ENCODE measurements around the gene SMU1.
"Not testable (repeated sequence)": the region's sequence is repeated elsewhere in the genome, so short reads cannot be mapped to it uniquely, and the experiment has no call there.

SMU1 gene

GRCh38 chr9:33105959-33106358 lies 29.5 kb upstream of the SMU1 start:
- no peak for DNase-seq (ENCODE audit: low read depth in 2 of 2)

DNA sequence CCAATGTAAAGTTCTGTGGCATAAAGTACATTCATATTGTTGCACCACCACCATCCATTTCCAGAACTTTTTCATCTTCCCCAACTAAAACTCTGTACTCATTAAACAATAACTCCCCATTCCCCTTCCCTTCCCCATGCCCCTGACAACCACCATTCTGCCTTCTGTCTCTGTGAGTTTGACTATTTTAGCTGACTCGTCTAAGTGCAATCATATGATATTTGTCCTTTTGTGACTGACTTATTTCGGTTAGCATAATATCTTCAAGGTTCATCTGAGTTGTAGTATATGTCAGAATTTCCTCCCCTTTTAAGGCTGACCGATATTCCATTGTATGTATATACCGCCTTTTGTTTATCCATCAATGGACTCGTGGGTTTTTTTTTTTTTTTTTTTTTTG lies 29.0 kb upstream of the SMU1 start:
- no peak for DNase-seq (ENCODE audit: low read depth in 2 of 2)

DNA sequence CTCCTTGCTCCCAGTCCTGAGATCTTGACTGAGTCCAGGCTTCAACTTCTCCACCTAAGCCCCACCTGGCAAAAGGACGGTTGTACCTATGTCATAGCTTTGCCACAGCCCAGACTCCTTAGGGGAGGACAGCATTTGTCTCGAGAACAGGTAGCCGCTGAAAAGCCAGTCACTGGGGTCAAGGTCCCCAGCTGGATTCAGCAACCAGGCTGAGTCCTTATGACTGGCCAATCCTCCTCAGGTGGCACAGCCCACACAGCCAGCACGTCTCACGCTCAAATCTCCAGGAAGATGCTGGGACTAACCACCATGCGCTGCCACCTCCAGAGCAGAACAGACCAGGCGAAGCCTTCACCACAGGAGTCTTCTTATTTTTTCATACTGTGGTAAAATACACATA lies 27.9 kb upstream of the SMU1 start:
- DNase-seq (ENCODE audit: low read depth in 2 of 2): no peak

DNA sequence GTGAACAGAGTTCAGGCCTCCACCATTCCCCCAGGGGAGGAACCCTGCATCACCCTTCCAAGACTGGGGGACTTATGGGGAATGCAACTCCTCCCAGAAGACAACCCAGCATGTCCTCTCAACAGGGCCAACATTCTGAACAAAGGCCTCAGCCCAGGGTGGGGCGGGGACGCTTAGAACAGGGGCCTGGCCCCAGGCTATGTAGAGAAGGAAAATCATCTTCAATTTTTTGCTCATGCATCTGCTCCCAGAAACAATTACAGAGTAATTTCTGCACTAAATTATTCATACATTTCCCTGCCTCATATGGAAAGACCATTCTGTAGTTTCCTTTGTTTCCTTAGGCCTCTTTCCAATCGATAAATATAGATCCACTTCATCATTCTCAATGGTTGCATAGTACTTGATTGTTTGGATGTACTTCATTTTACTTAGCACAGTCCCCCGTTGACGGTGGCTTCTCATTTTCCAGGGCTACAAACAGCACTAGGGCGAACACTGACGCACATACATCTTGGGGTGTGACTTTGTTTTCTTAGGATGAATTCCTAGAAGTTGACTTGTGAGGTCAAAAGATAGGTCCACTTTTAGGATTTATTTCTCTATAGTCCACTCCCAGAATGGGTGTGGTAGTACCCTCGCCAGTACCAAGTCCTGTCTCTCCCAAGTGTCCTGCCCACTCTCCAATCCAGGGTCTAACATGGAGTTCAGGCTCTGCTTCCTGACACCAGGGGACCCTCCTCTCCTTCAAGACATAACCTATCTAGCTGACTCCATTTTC lies 27.2 kb upstream of the SMU1 start:
- no peak for DNase-seq (ENCODE audit: low read depth in 2 of 2)

- no peak for DNase-seq (ENCODE audit: low read depth in 2 of 2)
Measured at GRCh38 chr9:33102551-33103210, 26.2 kb upstream of the SMU1 start.

- DNase-seq (ENCODE audit: low read depth in 2 of 2): no peak
Measured at GRCh38 chr9:33101104-33101951, 24.9 kb upstream of the SMU1 start.

DNA sequence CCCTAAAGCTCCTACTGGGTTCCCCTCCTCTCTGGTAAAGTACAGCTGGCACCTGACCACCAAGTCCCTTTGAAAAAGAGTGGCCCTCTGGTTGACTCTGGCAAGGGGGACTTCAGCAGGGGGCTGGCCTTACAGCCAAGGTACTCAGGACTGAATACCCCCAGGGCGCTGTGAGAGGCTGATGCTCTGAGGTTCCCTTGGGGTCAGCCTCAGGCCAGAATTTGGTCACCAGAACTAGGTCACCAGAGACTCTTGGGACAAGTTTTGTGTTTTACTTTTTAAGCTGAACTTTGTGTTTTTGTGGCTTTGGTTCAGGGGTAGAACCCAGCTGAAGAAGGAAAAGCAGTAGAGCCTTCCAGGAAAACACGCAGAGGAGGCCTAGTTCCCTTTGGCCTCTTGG lies 23.3 kb upstream of the SMU1 start:
- DNase-seq (ENCODE audit: low read depth in 2 of 2): no peak

- no peak for DNase-seq (ENCODE audit: low read depth in 2 of 2)
Measured at GRCh38 chr9:33097192-33097591, 20.7 kb upstream of the SMU1 start.

GRCh38 chr9:33092634-33093033 lies 16.2 kb upstream of the SMU1 start:
- no peak for DNase-seq (ENCODE audit: low read depth in 2 of 2)

GRCh38 chr9:33085672-33086071 lies 9.2 kb upstream of the SMU1 start:
- not testable (repeated sequence) for DNase-seq (ENCODE audit: low read depth in 2 of 2)

DNA sequence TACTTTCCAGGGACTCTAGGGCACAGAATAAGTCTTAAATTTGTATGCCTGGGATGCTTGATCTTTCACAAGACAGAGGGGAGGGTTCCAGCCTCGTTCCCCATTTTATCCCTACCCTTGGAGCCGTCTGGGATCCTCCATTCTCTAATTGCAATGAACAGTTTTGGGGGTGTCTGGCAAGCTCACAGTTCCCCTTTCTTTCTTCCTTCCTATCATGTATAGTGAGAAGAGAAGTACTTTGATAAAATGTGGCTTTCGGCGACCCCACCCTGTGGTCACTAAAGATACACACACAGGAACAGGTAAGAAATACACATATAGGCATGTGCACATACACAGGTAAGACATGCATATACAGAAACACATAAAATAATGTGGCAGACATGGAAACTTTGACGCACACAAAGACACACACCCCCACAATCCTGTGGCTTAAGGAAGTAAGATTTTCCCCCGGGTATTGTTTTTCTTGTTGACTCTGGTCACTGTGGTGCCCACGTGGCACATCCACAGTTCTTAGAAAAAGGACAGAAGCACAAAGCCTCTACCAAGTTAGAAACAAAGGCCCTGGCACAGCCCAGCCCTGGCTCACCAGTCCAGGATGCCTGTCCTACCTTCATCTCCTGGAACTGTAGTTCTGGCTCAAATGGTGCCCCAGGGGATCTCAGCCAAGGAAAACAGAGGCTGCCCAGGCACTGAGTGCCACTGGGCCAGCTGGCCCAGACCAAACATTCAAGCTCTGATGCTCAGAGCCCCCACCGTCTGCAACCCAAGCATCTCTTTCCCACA lies 6.3 kb upstream of the SMU1 start:
- no peak for DNase-seq (ENCODE audit: low read depth in 2 of 2)

DNA sequence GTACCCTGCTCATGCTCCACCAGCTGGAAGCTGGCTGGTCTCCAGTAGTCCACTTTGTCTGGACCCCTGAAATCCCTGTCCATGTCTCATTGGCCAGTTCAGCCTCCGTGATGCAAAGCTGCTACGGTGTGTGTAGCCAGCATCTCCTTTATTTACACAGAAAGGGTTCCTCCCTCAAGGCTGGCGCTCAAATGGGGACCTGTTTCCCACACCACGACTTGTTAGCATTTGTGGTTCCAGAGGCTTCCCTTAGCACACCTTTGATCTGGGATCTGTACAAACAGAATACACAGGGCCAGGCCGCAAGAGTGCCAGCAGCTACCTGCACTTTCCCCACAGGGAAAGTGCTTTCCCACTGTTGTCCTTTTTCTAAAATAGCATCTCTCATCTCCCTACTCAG lies 5.7 kb upstream of the SMU1 start:
- no peak for DNase-seq (ENCODE audit: low read depth in 2 of 2)

- peak; percentile 24 to 44 for DNase-seq (ENCODE audit: low read depth in 2 of 2)
Measured at GRCh38 chr9:33081128-33081851, 4.8 kb upstream of the SMU1 start.

DNA sequence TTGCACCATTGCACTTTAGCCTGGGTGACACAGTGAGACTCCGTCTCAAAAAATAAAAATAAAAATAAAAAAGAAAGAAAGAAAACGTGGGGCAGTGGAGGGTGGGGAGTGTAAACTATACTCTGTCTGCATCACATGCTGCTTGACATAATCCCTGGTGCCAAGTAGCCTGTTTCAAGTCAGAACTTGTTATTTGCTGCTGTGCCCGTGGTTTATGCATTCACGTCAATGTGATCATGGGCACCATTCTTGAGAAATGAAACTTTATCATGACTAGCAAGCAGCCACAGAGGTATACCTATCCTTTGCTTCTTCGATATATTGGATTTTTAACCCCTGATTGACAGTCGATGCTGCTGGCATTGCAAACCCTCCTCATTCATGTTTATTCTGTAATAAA lies 4.1 kb upstream of the SMU1 start:
- DNase-seq (ENCODE audit: low read depth in 2 of 2): no peak

DNA sequence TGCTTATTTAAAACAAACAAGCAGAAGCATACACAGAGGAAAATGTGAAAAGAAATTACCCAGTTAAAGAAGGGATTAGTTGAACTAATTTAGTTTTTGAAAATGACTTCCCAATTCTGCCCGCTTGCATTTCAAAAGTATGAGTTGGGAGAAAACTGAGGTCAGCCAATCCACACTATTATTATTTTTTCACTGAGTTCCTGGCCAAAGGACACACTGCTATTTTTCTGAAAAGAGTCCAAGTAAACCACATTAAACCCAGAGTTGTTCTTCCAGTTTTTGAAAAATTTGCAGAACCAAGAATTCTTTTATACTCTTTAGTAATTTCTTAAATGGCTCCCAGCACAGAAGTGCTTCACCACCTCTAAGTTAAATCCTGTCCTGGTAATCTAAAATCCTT lies 7.5 kb downstream of the SMU1 start:
- no peak for DNase-seq (ENCODE audit: low read depth in 2 of 2)

DNA sequence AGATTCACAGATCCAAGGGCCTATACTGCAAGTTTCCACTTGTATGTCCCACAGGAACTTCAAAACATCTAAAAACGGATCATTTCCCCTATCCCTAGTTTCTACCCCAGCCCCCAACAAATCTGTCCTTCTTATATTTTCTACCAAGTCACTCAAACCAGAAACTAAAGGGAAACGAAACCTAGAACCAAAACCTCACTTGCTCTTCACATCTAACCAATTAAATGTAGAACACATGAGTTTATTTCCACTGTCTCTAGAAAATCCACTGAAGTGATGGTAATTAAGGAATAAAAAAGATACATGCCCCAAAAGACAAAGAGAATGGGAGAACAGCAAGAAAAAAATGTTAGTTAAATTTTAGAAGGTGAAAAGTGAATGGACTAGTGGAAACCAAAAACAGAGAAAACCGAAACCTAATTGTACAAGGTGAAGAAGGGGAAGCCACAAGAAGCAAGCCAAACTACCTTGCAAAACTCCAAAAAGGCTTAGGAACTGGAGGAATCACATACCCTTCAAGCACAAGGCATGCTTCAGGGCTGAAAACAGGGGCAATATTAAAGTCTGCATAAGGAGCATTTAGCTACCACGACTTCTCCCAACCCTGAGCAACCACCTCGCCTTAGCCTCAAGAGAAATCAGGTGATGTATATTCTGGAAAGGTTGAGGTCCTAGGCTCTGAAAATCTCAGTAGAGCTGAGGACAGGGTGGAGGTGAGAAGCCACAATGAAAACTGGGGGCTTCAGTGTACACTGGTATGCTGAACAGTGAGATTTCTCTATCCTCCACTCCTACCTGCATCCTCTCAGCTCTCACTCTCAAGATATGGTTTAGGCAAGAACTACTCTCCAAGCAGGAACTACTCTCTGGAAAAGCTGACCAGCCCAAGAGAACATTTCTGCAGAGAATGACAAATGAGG lies 11.1 kb downstream of the SMU1 start:
- DNase-seq (ENCODE audit: low read depth in 2 of 2): no peak

DNA sequence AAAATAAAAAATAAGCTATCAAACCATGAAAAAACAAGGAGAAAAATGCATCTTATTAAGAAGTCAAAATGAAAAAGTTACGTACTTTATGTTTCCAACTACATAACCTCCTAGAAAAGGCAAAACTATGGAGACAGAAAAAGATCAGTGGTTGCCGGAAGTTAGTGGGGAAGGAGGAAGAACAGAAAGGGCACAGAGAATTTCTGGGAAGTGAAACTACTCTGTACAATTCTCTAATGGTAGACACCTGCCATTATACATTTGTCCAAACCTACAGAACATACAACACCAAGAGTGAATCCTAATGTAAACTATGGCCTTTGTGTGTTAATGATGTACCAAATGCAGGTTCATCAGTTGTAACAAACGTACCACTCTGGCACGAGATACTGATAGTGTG lies 25.3 kb downstream of the SMU1 start:
- DNase-seq (ENCODE audit: low read depth in 2 of 2): no peak

DNA sequence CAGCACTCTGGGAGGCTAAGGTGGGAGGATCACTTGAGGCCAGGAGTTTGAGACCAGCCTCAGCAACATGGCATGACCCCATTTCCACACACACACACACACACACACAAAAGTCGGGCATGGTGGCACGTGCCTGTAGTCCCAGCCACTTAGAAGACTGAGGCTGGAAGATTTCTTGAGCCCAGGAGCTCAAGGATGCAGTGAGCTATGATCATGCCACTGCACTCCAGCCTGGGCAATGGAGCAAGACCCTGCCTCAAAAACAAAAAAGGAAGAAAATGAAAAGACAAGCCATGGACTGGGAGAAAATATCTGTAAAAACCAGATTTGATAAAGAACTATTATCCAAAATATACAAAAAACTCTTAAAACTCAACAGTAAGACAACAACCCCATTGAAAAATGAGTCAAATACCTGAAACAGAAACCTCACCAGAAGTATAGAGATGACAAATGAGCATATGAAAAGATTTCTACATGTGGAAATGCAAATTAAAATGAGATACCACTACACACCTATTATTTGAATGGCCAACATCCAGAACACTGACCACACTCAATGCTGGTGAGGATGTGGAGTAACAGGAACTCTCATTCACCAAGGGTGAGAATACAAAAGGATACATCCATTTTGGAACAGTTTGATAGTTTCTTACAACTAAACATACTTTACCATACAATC lies 26.7 kb downstream of the SMU1 start:
- no peak for DNase-seq (ENCODE audit: low read depth in 2 of 2)

- DNase-seq (ENCODE audit: low read depth in 2 of 2): no peak
Measured at GRCh38 chr9:33048054-33048465, 28.4 kb downstream of the SMU1 start.

All from activated CD8-positive, alpha-beta memory T cell treated with anti-CD3 and anti-CD28 coated beads for 4 hours (primary cell).